Hematopoietic multipotent progenitor cell (in vitro differentiated cells): ENCODE data around the gene PTHLH. TPM values are rescaled to one million over a fixed set of nuclear protein-coding genes. Genes with fewer than 3 reads are reported as not detected.

Source experiments
- DNase-seq, 3 donors: peaks; one replicate each; pipeline ENCODE4 v3.0.0-alpha.2; 2011 to 2015; ENCODE audit warnings: low read depth in 2 of 3, low spot score in 2 of 3
- total RNA-seq: library from RNA; depleted of rRNA; stranded (reverse); fragments of >200 nt; gene quantifications from one replicate; pipeline ENCODE4 v1.2.3, GENCODE V29; 2012

PTHLH gene
- total RNA-seq, 1 donor, result 0.27 TPM

DNA sequence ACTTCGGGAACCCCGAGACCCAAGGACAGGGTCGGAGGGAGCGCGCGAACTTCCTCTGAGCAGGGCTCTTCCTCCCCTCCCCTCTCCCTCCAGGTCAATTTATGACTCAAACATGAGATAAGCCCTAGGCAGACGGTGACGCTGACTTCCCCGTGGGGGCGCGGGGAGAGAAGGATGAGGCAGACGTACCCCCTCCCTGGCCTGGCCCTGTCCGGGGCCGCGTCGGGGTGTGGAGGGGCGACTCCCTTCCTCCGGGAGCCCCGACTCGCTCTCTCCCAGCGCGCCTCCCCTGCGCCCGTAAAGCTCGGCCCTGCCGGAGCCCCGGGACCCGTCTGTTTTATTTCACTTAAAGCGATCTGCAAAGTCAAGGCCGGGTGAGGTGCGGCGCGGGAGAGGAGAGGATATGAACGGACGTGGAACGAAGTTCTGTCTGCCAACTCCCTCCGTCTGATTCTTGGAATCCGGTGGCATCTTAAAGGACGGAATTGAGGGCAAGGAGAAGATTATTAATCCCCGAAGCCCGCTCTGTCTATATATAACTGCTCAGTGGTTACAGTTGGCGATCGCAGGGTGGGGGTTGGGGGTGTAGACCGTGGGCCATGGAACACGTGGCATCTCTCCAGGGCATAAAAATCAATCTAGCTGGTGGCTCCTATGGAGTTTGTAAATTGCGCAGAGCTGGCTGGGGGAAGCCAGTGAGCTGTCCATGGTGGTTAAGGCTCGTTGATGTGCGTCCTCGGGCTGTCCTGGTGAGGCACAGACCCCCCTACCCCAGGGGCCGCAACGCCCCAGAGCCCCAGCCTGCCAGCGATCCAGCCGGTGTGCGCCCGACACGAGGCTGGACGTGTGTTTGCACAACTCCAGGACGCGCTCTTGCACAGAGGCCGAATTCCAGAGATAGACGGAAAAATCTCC, 2.9 kb upstream of the PTHLH start:
- DNase-seq, result peak in 1 of 3 donors; percentile 40

- no peak for DNase-seq
These were observed 2.2 kb upstream of the PTHLH start for GRCh38 chr12:27974735-27975221.

GRCh38 chr12:27973487-27973890, 956 bp upstream of the PTHLH start:
- no peak for DNase-seq

GRCh38 chr12:27971606-27972005, 927 bp downstream of the PTHLH start:
- no peak for DNase-seq

DNA sequence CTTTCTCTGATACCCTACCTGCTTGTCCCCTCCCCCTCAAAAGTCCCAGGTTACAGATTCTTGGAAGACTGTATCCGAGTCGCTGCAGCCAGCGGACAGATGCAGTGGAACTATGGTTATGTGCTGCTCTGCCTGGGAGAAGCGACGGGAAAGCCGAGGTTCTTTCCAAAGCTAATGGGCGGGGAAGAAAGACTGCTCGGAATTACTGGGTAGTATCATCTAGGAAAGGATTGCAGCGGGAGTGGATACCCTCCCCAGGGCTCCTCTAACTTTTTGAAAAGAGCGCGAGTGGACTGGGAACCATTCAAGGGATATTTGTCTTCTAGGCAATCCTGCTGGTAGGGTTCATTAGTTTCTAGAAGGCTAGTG, 1.4 kb downstream of the PTHLH start:
- no peak for DNase-seq

GRCh38 chr12:27970401-27971120, 2.0 kb downstream of the PTHLH start:
- DNase-seq, result no peak

- peak in 2 of 3 donors; percentile 53 to 61 for DNase-seq
These were observed 2.7 kb downstream of the PTHLH start for GRCh38 chr12:27969624-27970400.

DNA sequence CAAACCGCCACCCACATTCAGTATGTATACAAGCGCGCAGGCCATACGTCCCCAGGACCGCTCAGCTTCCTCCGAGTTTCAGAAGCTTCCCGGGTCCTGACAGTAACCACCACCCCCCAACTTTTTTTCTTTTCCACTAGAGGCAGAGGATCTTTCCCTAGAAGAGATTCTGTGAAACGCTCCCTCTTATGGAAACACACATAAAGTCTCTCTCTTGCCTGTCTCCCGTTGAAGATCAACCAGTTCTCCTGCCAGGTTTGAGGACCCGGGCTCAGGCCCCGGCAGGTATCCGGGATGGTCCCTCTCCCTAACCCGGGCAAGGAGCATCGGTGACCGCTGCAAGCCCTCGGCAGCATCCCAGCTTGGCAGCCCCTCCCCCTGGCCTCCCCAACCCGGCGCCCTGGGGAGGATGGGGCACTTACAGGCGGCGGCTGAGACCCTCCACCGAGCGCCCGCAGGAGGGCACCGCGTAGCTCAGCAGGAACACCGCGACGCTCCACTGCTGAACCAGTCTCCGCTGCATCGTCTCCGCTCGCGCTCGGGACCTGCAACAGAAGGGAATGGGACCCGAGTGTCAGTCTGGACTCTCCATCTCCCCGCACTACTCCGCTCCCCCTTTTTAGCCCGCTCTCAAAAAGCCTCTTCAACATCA, 3.4 kb downstream of the PTHLH start:
- no peak for DNase-seq

DNA sequence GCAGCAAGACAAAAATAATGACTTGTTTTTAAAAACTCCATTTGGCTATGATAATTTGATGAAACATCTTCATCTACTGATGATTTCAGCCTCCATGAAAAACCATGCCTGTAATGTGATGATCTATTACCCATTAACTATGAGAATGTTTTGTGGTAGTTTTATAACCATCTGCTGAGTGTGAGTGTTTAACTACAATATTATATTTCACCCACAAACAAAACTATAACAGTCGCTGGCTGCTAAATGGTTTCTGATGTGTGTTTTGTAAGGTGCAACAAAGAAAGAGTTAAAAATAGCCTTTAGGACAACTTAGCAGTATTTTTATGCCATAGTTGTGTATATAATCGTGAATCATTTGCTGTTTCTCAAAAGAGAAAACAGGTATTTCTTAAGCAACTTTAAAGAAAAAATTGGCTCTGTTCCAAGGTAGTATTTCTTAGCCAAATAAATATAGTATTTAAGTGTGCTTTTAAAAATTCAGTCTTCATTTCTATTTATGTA, 4.9 kb downstream of the PTHLH start:
- no peak for DNase-seq

GRCh38 chr12:27966870-27967269, 5.7 kb downstream of the PTHLH start:
- DNase-seq, result no peak

- DNase-seq, result no peak
These were observed 6.6 kb downstream of the PTHLH start for GRCh38 chr12:27965966-27966365.

DNA sequence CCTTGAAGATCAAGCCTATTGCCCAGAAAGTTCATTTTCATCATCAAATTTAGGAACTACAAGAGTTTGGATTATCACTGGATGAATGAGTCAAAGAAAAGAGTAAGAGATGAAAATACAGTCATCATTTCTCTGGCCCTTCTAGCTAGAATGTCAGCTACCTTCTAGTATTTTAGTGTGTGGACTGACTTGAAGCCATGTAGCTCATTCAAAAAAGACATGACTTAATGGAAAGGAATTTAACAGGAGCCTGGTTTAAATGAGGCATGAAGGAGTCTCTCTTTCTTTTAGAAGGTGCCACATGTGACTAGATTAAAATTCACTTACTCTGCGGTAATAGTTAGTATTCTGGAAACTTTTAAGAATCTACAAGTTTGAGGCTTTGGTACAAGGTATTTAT, 7.1 kb downstream of the PTHLH start:
- no peak for DNase-seq

GRCh38 chr12:27964123-27964522, 8.4 kb downstream of the PTHLH start:
- DNase-seq, result no peak

GRCh38 chr12:27960821-27961220, 11.7 kb downstream of the PTHLH start:
- no peak for DNase-seq

DNA sequence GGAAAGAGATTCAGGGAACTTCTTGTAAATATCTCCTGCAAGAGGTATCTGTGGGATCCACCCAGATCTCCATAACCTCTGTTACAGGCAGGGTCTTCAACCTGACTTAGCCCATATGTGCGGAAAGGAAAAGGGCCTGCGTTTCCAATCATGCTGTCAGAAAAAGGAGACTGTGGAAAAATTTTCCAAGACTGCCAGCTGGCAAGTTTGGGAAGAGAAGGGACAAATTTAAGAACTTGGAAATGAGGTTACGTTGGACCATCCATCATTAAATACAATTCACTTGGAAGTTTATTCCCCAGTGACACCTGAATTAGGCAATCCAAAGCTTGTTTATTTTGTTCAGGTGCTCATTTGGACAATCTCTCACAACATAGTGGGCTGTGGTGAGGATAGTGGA, 13.9 kb downstream of the PTHLH start:
- no peak for DNase-seq

DNA sequence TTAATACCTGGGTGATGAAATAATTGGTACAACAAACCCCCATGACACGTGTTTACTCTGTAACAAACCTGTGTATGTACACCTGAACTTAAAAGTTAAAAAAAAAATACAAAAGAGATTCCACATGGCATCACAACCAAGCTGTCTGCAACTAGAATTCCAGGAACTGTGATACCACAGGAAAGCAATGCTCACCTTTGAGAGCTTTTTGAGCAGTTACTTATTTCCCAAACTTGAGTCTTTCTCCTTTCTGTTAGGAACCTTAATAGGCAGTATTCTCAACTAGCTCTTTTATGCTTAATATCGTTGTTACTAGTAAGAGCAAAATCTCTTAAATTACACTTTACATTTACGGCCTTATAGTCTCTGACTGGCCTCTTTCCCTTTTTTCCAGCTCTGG, 15.2 kb downstream of the PTHLH start:
- no peak for DNase-seq

DNA sequence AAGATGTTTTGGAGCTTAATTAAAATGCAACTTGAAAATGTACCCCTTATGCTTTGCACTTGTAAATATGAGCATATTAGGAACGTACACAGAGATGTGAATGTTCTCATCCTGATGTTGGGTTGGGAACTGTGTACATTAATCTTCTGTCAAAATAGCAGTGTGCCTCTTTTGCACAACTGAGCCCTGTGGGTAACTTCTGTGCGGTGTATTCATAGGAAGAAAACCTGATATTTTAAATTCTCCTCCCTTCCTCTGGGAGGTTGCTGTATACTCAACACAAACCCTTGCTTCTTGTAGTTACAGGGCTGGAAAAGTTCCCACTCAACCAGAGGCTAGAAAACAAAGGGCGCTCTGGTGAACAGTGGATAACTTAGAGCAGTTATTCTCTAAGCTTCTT, 18.7 kb downstream of the PTHLH start:
- no peak for DNase-seq

DNA sequence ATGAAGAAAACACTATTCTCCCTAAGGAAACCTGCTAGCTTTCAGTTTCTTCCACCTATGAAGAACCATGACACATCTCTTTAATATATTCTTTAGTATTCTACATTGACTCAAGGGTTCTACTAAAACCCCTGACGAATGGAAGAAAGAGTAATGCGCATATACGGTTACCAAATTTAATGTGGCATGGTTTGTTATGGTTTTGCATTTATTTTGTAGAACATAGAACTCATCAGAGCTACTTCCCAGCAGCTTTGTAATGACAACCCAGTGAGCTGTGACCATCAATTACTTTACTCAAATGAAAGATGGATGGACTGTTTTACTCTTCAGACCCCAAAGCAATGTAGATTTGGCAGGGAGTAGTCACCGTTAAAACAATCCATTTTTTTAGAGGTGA, 19.2 kb downstream of the PTHLH start:
- DNase-seq, result no peak

GRCh38 chr12:27952510-27952909, 20.0 kb downstream of the PTHLH start:
- DNase-seq, result no peak

- no peak for DNase-seq
These were observed 20.6 kb downstream of the PTHLH start for GRCh38 chr12:27951898-27952297.
